Astrocyte of the spinal cord (primary cell): ENCODE measurements around the gene PLIN3.
"Not testable (repeated sequence)": the region's sequence is repeated elsewhere in the genome, so short reads cannot be mapped to it uniquely, and the experiment has no call there.

Source experiments
- DNase-seq: peaks from one replicate; pipeline ENCODE4 v3.0.0; 2011; ENCODE audit warnings: low read depth, low spot score
- H3K4me3 ChIP-seq: 2 replicates; pipeline ENCODE4 v1.5.1; 2011; ENCODE audit warnings: low read depth, mild to moderate bottlenecking, low read length, moderate library complexity
- in situ Hi-C: cut with HindIII; loops from 2 replicates; pipeline ENCODE4 v1.10.0; 2017; ENCODE audit warnings: low sequenced_read_pairs
- TF ChIP-seq, protein P1 (sequence below): IDR thresholded peaks from 2 replicates; pipeline ENCODE4 v1.5.1; 2012; ENCODE audit warnings: low read depth, mild to moderate bottlenecking, low read length, inconsistent platforms

Gene PLIN3

DNA sequence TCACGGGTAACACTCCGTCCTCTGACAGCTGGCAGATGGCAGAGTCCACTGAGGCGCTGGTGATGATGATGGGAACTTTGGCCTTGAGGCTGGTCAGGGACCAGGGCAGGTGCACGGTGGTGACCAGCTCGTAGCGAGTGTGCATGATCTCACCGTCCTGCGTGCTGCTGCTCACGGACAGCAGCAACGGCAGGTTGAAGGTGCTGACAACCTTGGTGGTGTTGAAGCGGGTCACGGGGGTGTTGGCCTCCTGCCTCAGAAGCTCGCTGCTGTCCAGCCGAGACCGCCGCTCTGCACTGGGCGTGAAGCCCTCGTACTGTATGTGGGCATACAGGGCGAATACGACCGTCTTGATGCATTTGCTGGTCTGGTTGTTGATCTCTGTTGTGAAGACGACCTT lies 23.6 kb upstream of the PLIN3 start:
- in situ Hi-C loops = no loop called here
- no peak for DNase-seq
- TF ChIP-seq, protein P1, sequence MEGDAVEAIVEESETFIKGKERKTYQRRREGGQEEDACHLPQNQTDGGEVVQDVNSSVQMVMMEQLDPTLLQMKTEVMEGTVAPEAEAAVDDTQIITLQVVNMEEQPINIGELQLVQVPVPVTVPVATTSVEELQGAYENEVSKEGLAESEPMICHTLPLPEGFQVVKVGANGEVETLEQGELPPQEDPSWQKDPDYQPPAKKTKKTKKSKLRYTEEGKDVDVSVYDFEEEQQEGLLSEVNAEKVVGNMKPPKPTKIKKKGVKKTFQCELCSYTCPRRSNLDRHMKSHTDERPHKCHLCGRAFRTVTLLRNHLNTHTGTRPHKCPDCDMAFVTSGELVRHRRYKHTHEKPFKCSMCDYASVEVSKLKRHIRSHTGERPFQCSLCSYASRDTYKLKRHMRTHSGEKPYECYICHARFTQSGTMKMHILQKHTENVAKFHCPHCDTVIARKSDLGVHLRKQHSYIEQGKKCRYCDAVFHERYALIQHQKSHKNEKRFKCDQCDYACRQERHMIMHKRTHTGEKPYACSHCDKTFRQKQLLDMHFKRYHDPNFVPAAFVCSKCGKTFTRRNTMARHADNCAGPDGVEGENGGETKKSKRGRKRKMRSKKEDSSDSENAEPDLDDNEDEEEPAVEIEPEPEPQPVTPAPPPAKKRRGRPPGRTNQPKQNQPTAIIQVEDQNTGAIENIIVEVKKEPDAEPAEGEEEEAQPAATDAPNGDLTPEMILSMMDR = no peak
- no peak overlapping the region for H3K4me3 ChIP-seq

- no peak overlapping the region for H3K4me3 ChIP-seq
- TF ChIP-seq, protein P1 = no peak
- DNase-seq = peak; percentile 37
- in situ Hi-C loops = no loop called here
Measured at GRCh38 chr19:4889034-4889815, 21.8 kb upstream of the PLIN3 start.

- DNase-seq, H3K4me3 ChIP-seq, in situ Hi-C loops: not testable (repeated sequence)
Measured at GRCh38 chr19:4887803-4888202, 20.3 kb upstream of the PLIN3 start.

- H3K4me3 ChIP-seq, in situ Hi-C loops, DNase-seq: not testable (repeated sequence)
Measured at GRCh38 chr19:4884993-4885392, 17.5 kb upstream of the PLIN3 start.

- DNase-seq, in situ Hi-C loops, H3K4me3 ChIP-seq: not testable (repeated sequence)
Measured at GRCh38 chr19:4882874-4883273, 15.4 kb upstream of the PLIN3 start.

DNA sequence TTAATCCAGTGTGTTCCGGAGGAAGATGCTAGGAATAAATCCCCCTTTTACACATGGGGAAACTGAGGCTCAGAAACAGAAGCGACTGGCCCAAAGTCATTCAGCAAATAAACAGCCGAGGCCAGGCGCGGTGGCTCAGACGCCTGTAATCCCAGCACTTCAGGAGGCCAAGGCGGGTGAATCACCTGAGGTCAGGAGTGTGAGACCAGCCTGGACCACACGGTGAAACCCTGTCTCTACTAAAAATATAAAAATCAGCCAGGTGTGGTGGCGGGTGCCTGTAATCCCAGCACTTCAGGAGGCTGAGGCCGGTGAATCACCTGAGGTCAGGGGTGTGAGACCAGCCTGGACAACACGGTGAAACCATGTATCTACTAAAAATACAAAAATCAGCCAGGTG lies 11.6 kb upstream of the PLIN3 start:
- DNase-seq = no peak
- TF ChIP-seq, protein P1 = no peak
- H3K4me3 ChIP-seq = no peak overlapping the region
- in situ Hi-C loops = no loop called here

DNA sequence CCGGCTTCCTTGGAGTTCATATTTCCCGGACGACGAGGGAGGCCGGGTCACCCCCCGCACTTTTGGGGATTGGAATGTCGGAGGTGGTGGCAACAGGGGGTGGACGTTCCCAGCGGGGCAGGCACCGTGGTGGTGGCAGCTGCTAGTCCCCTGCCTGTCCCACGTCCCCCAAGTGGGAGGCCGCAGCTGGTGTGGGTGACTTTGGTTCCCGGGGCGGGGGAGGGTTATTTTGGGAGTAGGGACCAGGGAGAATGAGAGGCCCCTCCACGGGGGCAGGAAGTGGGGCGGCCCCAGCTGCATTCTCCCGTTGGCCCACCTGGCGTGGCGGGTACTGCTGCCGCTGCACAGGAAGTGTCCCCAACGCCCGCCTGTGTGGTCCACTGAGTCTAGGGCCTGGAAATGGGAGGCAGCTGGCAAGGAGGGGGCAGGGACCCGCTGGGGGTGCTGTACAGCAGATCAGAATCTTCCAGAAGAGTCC lies 11.1 kb upstream of the PLIN3 start:
- in situ Hi-C loops = no loop called here
- TF ChIP-seq, protein P1 = no peak
- H3K4me3 ChIP-seq = no peak overlapping the region
- no peak for DNase-seq

GRCh38 chr19:4877753-4878490 lies 10.5 kb upstream of the PLIN3 start:
- no peak overlapping the region for H3K4me3 ChIP-seq
- TF ChIP-seq, protein P1 = no peak
- in situ Hi-C loops = no loop called here

More at GRCh38 chr19:4877753-4878490, 10.5 kb upstream of the PLIN3 start:
- DNase-seq = peak; percentile 43
